NOMO-1 treated with DMSO at 0.1 percent for 48 hours (cell line): ENCODE results near the gene CRYZL1.
A peak's percentile ranks its signal among the peaks of the same experiment; 100 is the strongest.
"Not testable (repeated sequence)": the region's sequence is repeated elsewhere in the genome, so short reads cannot be mapped to it uniquely, and the experiment has no call there.

Source experiments
- DNase-seq: peaks from one replicate; lab custom pipeline; 2025; ENCODE audit not compliant: unreplicated experiment; lab: John Stamatoyannopoulos, UW

CRYZL1 gene

DNA sequence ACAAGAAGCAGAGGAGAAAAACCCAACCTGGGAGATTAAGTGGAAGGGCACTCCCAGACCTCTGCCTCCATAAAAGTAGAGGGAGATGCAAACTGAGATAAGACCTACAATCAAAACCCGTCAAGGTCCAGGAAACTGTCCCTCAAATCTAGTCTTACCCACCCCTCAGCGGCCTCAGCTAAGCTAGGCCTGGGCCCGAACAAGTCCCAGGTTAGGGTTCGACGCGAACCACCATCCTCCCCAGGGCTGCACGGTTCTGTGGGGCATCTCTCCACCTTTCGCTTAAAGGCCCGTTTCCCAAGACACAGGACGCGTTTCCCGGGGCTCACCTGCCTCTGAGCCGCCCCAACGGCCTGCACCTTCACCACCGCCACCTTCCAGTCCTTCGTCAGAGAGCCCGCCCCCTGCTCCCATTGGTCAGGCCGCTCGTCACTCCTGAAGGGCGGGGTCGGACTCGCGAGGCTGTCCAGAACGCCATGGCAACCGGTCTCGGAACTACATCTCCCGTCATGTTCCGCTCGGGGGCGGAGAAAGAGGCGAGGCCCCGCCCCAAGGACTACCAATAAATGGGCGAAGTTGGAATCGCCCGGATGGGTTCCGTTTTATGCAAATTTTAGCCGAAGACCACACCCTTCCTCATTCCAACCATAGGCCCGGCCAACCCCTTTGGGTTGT lies at the start of gene CRYZL1:
CRYZL1 (minus strand) TSS at position 390 of the 675 bp plus-strand sequence. CDS start 10,190 bp downstream, outside the sequence.
- DNase-seq, result peak; percentile 100

DNA sequence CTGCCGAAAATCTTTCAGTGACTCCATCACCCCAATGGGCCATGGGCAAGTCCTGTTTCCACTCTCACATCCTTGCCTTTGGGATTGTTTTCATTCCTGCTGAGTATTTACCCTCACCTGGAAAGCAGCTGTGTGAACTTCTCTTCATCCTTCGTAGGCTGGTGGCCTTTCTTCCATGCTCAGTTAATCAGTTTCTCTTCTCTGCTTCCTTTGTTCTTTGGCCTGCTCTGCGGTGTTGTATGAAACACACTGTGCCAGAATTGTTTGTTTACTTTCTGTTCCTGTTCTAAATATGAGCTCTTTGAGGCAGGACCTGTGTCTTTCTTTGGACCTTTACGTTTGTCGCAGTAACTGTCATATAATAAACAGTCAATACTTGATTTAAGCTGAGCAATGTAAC lies 49.3 kb upstream of the CRYZL1 start:
- no peak for DNase-seq

DNA sequence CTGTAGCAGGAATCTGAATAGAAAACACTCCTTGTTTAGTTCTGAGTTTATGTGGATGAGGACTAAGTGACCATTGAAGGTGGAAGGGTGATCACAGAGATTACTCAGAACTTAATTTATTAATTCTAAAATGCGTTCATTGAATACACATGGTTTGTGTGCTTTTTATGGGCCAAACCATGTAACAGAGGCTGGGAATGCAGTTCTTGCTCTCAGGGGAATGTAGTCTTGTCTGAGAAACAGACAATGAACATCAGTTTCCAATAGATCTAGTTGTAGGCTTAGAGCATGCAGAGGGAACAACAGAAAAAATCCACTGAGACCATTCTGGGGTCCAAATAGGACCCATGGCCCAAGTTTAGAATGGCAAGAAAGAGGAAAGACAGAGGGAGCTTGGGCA lies 46.8 kb upstream of the CRYZL1 start:
- DNase-seq, result no peak

DNA sequence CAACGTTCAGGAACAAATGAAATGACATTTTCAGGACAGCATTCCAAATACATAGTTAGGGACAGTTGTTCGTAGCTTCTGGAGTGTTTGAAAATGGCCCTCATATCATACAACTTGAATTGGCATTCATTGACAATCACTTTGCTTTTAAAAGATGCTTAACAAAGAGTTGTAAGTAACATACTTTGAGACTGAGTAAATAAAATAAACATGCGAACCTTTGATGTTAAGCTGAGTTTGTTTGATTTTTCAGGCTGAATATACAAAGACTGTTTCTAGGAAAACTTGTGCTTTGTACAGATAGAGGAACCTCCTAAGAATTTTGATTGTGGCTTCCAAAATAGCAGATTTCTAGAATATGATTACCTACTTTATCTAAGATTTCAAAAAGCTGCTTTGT lies 46.1 kb upstream of the CRYZL1 start:
- DNase-seq, result no peak

DNA sequence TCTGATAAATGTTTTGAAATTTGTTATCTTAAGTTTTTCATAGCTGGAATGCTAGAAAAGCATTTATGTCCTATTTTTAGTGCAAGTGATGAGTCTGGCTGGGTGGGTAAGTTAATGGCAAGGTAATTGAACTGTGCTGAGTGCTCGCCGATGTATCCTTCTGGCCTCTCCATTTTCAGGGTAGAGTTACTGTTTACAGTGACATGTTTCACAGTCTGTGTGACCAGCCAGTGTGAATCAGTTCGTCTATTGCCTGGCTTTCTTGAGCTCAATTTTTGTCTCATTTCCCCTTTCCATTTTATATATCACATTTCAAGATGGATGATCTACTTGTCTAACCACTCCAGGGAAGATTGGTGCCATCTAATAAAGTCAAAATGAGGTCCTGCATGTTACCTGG lies 44.8 kb upstream of the CRYZL1 start:
- DNase-seq, result no peak

DNA sequence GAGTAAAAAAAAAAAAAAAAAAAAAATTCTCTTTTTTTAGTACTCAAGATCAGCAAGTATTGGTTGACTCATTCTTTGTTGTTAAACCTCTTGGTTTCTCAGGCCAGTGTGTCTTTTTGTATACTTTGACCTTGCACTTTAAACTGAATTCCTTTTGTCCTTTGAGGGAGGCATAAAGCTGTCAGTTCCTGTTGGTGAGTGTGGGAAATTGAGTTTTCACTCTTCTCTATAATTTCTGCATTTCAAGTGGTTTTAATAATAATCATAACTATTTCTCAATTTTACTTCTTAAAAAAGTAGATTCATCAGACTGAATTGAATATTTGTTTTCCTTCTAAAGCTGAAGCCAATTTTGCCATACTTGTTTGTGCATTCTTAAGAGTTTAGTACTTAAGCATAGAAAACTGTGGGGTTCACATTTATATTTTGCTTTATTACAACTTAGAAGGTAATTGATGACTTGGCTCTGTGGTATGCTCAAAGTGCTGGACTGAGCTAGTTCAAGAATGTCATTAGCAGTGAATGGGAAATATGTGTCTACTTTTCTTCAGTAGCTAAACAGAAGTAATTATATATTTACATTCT lies 44.2 kb upstream of the CRYZL1 start:
- no peak for DNase-seq

DNA sequence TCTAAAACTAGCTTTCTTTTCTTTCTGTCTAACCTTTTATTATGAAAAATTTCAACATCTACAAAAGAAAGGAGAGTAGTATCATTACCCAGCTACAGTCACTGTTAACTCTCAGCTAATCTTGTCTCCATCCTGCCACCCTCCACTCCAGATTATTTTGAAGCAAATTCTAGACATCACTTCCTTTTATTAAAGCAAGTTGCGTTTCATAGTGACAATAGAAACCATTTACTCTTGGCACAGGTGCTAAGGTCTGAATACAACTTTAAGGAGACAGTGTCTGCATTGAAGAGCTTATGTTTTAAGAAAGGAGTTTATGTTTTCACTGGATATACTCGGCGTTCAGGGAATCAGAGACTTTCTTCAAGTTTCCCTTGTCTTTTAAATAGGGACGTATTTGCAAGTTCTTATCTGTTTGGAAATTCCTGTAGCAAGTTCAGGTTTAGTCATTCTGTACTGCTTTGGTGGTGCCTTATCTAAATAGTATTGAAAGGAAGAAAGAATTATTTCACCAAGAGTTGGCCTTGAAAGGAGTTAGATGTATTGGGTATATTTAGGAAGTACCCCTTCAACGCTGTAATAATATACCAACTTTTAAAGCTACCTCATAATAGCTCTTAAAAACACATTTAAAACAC lies 43.5 kb upstream of the CRYZL1 start:
- DNase-seq, result no peak

DNA sequence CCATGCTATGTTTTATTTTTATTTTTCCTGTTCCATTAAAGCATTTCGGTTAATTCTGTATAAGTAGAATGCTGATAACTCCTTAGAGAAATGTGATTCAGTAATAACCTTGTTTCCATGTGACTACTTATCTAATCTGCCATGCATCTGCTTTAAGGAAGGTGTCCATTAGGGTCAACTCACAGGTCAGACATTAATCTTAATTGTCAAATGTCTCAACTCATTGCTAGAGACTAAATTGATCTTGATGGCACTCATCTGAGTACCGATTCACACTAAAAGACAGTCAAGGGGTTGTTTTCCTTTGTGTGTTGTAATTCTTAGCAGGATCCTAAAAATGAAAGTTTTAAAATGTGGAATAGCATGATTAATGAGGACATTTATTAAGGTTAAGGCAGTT lies 42.5 kb upstream of the CRYZL1 start:
- no peak for DNase-seq

DNA sequence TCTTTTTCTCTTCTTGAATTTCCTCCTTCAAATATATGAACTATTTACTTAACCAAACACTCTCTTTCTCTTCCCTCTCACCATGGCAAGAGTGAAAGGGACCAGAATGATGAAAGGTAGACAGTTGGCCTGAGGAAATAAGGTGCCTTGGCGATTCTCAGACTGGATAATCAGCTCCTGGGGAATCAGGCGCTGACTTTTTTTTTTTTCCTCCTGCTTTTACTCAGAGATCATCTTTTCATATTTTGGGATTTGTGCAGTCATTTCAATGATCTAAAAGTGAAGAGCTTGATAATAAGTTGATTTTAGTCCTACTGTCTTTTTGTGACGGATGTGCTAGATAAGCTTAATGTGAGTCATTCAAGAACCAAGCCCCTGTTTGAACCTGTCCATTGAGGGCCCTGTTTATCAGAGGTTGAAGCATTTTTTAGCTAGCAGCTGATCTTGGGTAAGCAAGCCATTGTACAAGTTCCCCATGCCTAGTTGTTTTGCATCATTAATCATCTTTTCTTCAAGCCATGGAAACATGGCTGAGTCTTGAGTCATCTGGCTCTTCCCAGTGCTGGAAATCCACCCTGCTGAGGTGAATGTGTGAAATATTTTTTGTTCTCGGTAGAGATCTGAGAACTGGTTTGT lies 41.6 kb upstream of the CRYZL1 start:
- no peak for DNase-seq

DNA sequence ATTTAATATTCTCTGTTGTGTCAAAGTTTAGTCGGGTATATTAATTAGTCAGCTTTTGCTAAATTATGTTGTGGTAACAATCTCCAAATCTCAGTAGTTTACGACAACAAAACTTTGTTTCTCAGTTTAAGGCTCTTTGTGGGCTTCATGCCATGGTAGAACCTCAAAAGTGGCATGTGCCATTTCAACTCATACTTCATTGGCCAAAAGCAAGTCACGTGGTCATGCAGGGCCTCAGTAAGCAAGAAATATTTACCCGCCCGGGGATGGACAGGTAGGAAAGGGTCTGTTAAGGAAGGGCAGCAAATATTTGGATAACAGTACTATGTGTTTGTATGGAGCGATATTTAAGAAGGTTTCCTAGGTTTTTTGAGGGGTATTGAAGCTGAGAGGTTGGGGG lies 39.3 kb upstream of the CRYZL1 start:
- DNase-seq, result no peak

DNA sequence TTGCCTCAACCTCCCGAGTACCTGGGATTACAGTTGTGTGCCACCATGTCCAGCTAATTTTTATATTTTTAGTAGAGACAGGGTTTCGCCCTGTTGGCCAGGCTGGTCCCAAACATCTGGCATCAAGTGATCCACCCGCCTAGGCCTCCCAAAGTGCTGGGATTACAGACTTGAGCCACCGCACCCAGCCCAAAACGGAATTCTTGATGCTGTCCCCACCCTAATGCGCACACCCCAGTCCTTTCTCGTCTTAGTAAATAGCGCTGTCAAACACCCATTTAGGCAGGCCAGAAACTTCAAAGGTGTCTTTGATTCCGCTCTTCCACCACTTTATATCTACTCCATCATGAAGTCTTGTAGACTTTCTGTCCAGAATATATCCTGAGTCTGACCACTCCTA lies 35.9 kb upstream of the CRYZL1 start:
- DNase-seq, result no peak

DNA sequence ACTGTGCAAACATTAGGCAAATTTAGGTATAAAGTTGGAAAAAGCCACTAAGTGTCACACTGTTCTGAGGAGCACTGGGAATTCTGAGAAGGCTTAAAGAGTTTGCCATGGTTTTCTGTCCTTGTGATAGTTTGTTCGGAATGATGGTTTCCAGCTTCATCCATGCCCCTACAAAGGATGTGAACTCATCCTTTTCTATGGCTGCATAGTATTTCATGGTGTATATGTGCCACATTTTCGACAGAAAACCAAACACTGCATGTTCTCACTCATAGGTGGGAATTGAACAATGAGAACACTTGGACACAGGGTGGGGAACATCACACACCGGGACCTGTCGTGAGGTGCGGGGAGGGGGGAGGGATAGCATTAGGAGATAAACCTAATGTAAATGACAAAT lies 35.1 kb upstream of the CRYZL1 start:
- not testable (repeated sequence) for DNase-seq

DNA sequence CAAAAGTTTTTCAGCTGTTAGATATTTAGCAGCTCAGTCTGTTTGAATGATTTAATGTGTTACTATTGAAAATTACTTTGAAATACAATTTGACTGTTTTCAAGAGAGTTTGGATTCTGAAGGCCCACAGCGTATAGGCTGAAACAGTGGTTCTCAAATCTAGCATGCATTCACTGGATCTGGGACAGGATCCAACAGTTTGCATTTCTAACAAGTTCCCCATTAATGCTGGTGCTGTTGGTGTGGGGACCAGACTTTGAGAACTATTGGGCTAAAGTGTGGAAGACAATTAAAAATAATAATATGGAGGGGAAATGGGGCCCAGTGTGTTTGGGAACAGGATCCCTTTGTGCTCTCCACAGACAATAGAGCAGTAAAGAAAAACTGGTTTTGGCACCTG lies 32.7 kb upstream of the CRYZL1 start:
- no peak for DNase-seq

DNA sequence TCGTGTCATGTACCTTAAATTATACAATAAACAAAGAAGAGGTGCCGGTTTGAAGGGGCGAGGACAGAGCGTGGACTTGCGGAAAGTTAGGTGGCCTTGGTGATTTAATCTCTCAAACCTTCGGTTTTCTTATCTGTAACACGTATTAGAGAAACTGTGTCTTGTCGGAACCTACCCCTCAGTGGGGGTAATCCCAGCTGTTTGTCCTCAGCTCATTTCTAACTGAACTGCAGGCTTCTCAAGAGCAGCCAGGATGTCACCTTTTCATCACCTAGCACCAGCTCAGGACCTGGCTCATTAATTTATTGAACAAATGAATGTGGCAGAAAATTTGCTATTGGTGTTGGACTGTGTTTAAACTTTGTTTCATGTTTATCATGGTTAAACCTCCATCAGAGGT lies 31.9 kb upstream of the CRYZL1 start:
- no peak for DNase-seq

DNA sequence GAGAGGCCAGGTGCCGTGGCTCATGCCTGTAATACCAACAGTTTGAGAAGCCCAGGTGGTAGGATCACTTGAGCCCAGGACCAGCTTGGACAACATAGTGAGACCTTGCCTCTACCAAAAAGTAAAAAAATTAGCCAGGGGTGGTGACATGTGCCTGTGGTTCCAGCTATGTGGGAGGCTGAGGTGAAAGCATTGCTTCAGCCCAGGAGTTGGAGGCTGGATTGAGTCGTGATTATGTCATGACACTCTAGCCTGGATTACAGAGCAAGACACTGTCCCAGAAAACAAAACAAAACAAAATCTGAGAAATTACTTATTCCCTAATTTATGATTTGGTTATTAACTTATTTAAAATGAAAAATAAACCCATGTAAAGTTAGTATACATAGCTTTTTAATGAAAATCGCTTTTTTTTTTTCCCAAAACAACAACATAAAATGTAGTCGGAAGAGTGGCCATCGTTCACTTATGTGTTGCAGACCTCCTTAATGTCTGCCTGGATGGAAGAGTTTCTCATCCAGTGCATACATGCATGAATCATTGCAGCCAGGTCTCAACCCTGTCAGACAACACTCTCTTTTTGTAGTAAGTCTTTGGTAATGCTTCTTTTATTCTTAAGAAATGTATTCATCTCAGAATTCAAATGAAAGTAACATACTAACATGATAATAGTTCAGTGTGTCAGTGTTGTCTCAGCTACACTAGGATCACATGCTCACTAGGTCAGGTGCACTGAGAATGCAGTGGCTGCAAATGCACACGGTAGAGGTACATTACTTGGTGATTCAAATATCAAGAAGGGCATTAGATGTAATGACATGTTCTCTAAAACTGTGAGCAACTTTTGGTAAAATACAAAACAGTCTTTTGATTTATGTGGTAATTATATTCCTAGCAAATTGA lies 28.8 kb upstream of the CRYZL1 start:
- no peak for DNase-seq

DNA sequence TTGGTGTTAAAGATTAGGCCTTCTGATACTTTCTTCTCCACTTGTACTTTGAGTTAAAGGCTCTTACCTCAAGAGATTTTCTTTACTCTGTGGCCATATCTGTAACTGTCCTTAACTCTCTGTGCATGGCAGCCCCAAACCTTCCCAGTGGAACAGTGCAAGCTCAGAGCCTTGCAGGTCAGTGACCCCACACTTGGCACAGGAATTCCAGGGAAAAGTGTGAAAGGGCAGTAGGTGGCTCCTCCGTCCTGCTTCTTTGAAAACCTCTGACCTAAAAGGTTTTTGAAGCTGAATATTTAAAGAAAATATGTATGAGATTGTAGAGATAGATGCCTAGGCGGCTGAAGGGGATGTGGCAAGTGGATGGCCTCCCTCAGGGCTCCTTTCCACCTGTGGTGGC lies 27.1 kb upstream of the CRYZL1 start:
- DNase-seq, result no peak

DNA sequence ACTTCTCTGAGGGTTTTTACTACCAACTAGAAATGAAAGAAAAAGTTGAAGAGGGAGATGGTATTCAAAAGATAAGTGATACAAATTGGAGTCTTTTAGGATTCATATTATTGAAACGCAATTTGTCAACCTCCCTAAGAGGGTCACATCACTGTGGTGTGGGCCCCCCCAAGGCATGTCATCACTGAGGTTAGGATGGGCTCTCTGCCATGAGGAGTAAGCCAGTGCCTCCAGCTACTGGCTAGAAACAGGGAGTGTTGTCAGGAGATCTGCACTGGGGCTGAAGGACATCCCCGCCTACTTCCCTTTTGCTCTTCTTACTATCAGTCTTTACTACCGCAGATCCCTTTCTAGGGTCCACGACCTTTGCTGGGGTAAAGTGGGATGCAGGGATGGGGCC lies 26.6 kb upstream of the CRYZL1 start:
- DNase-seq, result no peak

DNA sequence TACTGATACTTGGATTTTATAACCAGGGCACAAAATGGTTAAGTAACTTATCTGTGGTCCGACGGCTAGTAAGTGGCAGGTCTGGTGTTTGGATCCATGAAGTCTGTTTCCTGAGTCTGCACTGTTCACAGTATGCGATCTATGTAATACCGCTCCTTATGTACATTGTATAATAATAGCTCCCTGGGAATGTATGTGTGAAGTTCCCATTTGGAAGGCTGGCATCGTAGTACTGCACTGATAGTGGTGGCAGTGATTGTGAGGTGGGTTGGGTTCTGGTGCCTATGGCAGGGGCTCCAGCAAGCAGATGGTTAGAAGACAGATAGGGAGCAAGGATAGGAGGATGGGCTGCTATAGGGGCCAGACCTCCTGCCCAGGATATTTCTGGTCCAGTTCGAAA lies 26.1 kb upstream of the CRYZL1 start:
- no peak for DNase-seq

DNA sequence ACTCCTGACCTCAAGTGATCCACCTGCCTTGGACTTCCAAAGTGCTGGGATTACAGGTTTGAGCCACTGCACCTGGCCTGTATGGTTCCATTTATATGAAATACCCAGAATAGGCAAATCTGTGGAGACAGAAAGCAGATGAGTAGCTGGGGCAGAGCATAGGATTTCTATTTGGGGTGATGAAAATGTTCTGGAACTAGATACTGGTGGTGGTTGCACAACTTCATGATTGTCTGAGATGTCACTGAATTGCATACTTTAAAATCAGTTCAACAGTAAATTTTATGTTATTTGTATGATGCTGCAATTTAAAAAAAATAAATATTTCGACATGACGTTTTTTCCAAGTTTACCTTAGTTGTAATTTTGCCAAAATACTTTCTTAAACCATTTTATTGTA lies 24.6 kb upstream of the CRYZL1 start:
- DNase-seq, result no peak

DNA sequence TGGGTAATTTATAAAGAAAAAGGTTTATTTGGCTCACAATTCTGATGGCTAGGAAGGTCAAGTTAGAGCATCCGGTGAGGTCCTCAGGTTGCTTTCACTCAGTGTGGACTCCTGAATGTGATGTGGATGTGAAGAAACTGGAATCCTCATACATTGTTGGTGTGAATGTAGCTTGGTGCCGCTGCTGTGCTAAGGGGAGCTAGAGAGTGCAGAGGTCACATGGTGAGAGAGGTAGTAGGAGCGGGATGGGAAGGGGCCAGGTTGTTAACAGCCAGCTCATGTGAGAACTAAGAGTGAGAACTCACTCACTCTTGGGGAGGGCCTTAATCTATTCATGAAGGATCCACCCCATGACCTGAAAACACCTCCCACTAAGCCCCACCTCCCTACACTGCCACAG lies 22.6 kb upstream of the CRYZL1 start:
- DNase-seq, result no peak

DNA sequence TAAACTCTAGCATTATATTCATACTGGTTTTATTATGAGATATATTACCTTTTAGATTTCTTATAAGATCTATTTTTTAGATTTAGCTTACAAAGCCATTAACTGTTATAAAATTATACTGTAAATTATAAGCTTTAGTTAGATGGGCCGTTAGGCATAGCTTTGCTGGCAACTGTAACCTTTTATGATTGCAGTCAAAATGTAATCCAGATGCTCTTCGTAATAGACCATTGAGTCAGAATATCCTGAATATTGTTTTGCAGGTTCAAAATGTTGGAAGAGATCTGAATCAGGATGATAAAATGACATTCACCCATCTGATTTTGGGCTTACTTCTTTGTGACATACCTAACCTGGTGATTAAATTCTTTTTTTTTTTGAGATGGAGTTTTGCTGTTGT lies 21.7 kb upstream of the CRYZL1 start:
- no peak for DNase-seq
